K562 (cell line): ENCODE data around the gene AP5Z1. TPM values are rescaled to one million over a fixed set of nuclear protein-coding genes. Genes with fewer than 3 reads are reported as not detected.

Source experiments
- ARID1B ChIP-seq: fragments of 450-650 bp; IDR thresholded peaks from 2 replicates; pipeline ENCODE4 v1.6.1; 2016; ENCODE audit warnings: antibody characterized with exemption, mild to moderate bottlenecking, inconsistent platforms
- BCLAF1 ChIP-seq, 2 experiments: fragments of 450-650 bp in 1 of 2; IDR thresholded peaks; 2 replicates each; pipeline ENCODE4 v1.6.1; 2011 to 2017; ENCODE audit warnings: low read depth in 2 of 2, antibody characterized with exemption in 1 of 2, borderline replicate concordance in 1 of 2, low read length in 1 of 2, mild to moderate bottlenecking in 1 of 2, mixed read lengths in 1 of 2; ENCODE audit not compliant: control insufficient read depth in 1 of 2
- CHCHD3 ChIP-seq: fragments of 250-450 bp; sonication (Bioruptor Pico); IDR thresholded peaks from 2 replicates; pipeline ENCODE4 v2.1.2; 2022; ENCODE audit warnings: mild to moderate bottlenecking
- DEAF1 ChIP-seq: fragments of 450-650 bp; formaldehyde crosslinking; IDR thresholded peaks from 2 replicates; pipeline ENCODE4 v1.4.0; 2020; ENCODE audit warnings: mild to moderate bottlenecking, moderate library complexity
- EWSR1 ChIP-seq: fragments of 450-650 bp; IDR thresholded peaks from 2 replicates; pipeline ENCODE4 v1.6.1; 2018; ENCODE audit warnings: borderline replicate concordance, mild to moderate bottlenecking, low read depth, moderate library complexity; ENCODE audit not compliant: partially characterized antibody
- HMBOX1 ChIP-seq: sonication (generic); IDR thresholded peaks from 2 replicates; pipeline ENCODE4 v1.6.1; 2016
- HMGN3 ChIP-seq: IDR thresholded peaks from 2 replicates; pipeline ENCODE4 v1.6.1; 2011; ENCODE audit warnings: borderline replicate concordance, low read depth, mild to moderate bottlenecking, mixed read lengths, low read length; ENCODE audit not compliant: insufficient read length; ENCODE audit errors: extremely low read depth
- MBD1 ChIP-seq: fragments of 250-450 bp; sonication (Bioruptor Pico); IDR thresholded peaks from 2 replicates; pipeline ENCODE4 v1.8.0; 2022; ENCODE audit warnings: inconsistent platforms
- NCOA4 ChIP-seq: fragments of 450-650 bp; IDR thresholded peaks from 2 replicates; pipeline ENCODE4 v1.6.1; 2018; ENCODE audit warnings: mild to moderate bottlenecking; ENCODE audit not compliant: partially characterized antibody
- NCOR1 ChIP-seq: fragments of 450-650 bp; IDR thresholded peaks from 2 replicates; pipeline ENCODE4 v1.6.1; 2016; ENCODE audit warnings: mild to moderate bottlenecking, moderate library complexity
- NFIX ChIP-seq: fragments of 250-450 bp; sonication (Bioruptor Pico); IDR thresholded peaks from 2 replicates; pipeline ENCODE4 v1.4.0; 2020; ENCODE audit warnings: low read depth, mild to moderate bottlenecking, moderate library complexity
- SMAD1 ChIP-seq: fragments of 150-350 bp; IDR thresholded peaks from 2 replicates; pipeline ENCODE4 v1.6.1; 2014; ENCODE audit warnings: low read length, low read depth; ENCODE audit not compliant: partially characterized antibody
- SMARCB1 ChIP-seq: IDR thresholded peaks from 2 replicates; pipeline ENCODE4 v1.6.1; 2011; ENCODE audit warnings: improper control_type of control experiment, low read depth; ENCODE audit not compliant: insufficient read length
- THAP7 ChIP-seq: fragments of 250-450 bp; sonication (Bioruptor Pico); IDR thresholded peaks from 2 replicates; pipeline ENCODE4 v1.5.0; 2021
- ZBED1 ChIP-seq: IDR thresholded peaks from 2 replicates; pipeline ENCODE4 v1.6.1; 2014
- ZFX ChIP-seq: sonication (generic); formaldehyde crosslinking; IDR thresholded peaks from 2 replicates; pipeline ENCODE4 v1.8.0; 2022; ENCODE audit warnings: mild to moderate bottlenecking, missing genetic modification reagents, moderate library complexity
- ZNF175 ChIP-seq: fragments of 200-800 bp; sonication (Bioruptor generic); IDR thresholded peaks from 2 replicates; pipeline ENCODE4 v1.6.1; 2016; ENCODE audit warnings: low read depth, mild to moderate bottlenecking, missing genetic modification characterization, missing compliant biosample characterization
- ZNF436 ChIP-seq: fragments of 250-450, 450-650 bp; sonication (Bioruptor Pico); formaldehyde crosslinking; IDR thresholded peaks from 2 replicates; pipeline ENCODE4 v1.7.0; 2020; ENCODE audit warnings: mild to moderate bottlenecking
- ZNF696 ChIP-seq: fragments of 250-450 bp; sonication (Bioruptor Pico); conservative IDR thresholded peaks from 2 replicates; pipeline ENCODE4 v1.4.0; 2020; ENCODE audit warnings: mild to moderate bottlenecking, moderate library complexity
- polyA plus RNA-seq, 8 experiments: library from polyadenylated mRNA; depleted of rRNA in 4 of 8; stranded (reverse) in 5 of 8; unstranded in 3 of 8; fragments of >200 nt; fragmentation: Nextera tagmentation in 2 of 8; fragmentation: Illumina TruSeq in 1 of 8; extraction: Ambion mirVana in 2 of 8; extraction: Trizol in 1 of 8; gene quantifications; 2 replicates each; pipeline versions ENCODE4 v1.2.1 to v1.2.3, GENCODE V29; 2011 to 2014; ENCODE audit warnings: inconsistent platforms in 1 of 8, missing spikeins in 1 of 8
- total RNA-seq, 7 experiments: library from RNA; depleted of rRNA in 6 of 7; stranded (reverse); fragments of >200 nt in 6 of 7; fragmentation: Illumina TruSeq in 2 of 7; extraction: Trizol in 2 of 7; gene quantifications; 2 replicates each; pipeline versions ENCODE4 v1.2.1 to v1.2.3, GENCODE V29; 2011 to 2021; ENCODE audit warnings: low replicate concordance in 1 of 7

Gene AP5Z1
- total and polyA plus RNA-seq, 9 of the 15 experiments (the other 6 are each of a cell fraction or from before 2014, with no cell fraction given): 0.06 to 31.1 (median 6.4) TPM

- TF ChIP-seq NFIX: no peak
- TF ChIP-seq SMARCB1: no peak
- TF ChIP-seq NCOR1: peak; percentile 40; the same call in 1 of the 2 replicates
- no peak for TF ChIP-seq HMBOX1
- TF ChIP-seq EWSR1: no peak
- peak; percentile 55; the same call in 1 of the 2 replicates for TF ChIP-seq ZFX
- TF ChIP-seq SMAD1: no peak
- TF ChIP-seq HMGN3: peak; percentile 80
- TF ChIP-seq ZNF436 (CRISPR knock-in tag): no peak
- TF ChIP-seq BCLAF1 (IDR thresholded peaks at IDR 0.05; ENCODE audit: borderline replicate concordance in 1 of 2, control insufficient read depth in 1 of 2, low read depth in 2 of 2, low read length in 1 of 2): no peak
- TF ChIP-seq NCOA4: no peak
- TF ChIP-seq ARID1B: no peak; the same call in 1 of the 2 replicates
- no peak for TF ChIP-seq DEAF1 (CRISPR knock-in tag)
- TF ChIP-seq CHCHD3 (CRISPR knock-in tag): no peak
- TF ChIP-seq ZNF175 (CRISPR knock-in tag): no peak; the same call in 1 of the 2 replicates
- TF ChIP-seq ZNF696: no peak
- TF ChIP-seq MBD1 (CRISPR knock-in tag): no peak
- no peak for TF ChIP-seq THAP7 (CRISPR knock-in tag)
- no peak for TF ChIP-seq ZBED1
Observed at GRCh38 chr7:4744391-4745264, 30.8 kb upstream of the AP5Z1 start (continued).
